Large intestine (tissue), 3 donors: ENCODE data around the gene ZNF865. TPM values are rescaled to one million over a fixed set of nuclear protein-coding genes. Genes with fewer than 3 reads are reported as not detected.

Source experiments
- DNase-seq, 2 donors: peaks; one replicate each; pipeline versions ENCODE4 v3.0.0 to v3.0.0-alpha.2; 2013
- H3K27ac ChIP-seq: one replicate; pipeline ENCODE4 v1.5.1; 2013; ENCODE audit warnings: low read length
- H3K27me3 ChIP-seq: 2 replicates; pipeline ENCODE4 v1.6.1; 2013; ENCODE audit warnings: low read length; ENCODE audit not compliant: control insufficient read depth, insufficient read depth
- H3K36me3 ChIP-seq: 2 replicates; pipeline ENCODE4 v1.6.1; 2013; ENCODE audit warnings: low read length; ENCODE audit not compliant: control insufficient read depth, insufficient read depth
- H3K4me1 ChIP-seq: one replicate; pipeline ENCODE4 v1.6.1; 2013; ENCODE audit warnings: low read length; ENCODE audit not compliant: control insufficient read depth, insufficient read depth
- H3K4me3 ChIP-seq: one replicate; pipeline ENCODE4 v1.5.1; 2013; ENCODE audit warnings: low read length
- H3K9me3 ChIP-seq: one replicate; pipeline ENCODE4 v1.6.1; 2013; ENCODE audit warnings: mild to moderate bottlenecking, low read depth, low read length, moderate library complexity; ENCODE audit not compliant: control insufficient read depth
- WGBS: methylation state at CpG from one replicate; pipeline ENCODE4 v1.1.5; 2013; ENCODE audit warnings: low lambda C conversion rate; ENCODE audit not compliant: insufficient coverage; 5-methylcytosine and 5-hydroxymethylcytosine counted together
- polyA plus RNA-seq: library from polyadenylated mRNA; unstranded; fragments of 120-200 nt; gene quantifications from one replicate; pipeline ENCODE4 v1.2.1, GENCODE V29; 2013

ZNF865 gene
- polyA plus RNA-seq, 1 donor, result 10.4 TPM

DNA sequence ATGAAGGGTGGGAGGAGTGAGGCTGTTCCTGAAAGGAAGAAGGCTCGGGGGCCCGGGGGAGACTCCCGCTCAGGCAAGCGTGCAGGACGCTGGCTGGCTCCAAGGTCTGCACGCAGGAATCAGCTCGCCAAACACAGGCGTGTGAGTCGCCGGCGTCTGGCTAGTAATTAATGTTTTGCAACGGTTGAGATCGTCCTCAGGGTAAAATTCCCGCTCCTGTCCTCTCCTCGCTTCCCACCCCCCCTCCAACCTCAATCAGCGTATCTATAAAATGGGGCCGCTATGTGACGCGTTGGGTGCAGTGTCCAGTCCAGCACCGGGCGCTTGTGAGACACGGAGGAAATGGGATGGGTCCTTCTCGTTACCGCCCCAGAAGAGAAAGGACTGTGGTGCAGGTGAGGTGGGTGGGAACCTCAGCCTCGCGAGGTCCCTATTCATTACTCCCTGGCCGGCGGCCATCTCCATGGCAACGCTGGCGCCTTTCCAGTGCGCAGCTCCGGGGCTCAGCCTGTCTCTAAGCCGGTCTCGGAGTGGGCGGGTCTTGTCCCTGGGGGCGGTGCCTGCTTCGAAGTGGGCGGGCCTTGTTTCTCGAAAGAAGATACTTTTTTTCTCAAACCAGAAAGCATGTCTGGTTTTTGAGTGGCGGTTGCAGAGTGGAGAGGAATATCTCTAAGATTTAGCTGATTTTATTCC, 18.3 kb upstream of the ZNF865 start:
- peaks cover 15% of the 10 kb centered on the region for H3K4me1 ChIP-seq
- WGBS, result 0% methylated on average over 1 of the region's 40 CpGs
- no peaks in the 10 kb centered on the region for H3K9me3 ChIP-seq
- H3K27ac ChIP-seq, result peak overlapping the region; percentile 73
- H3K36me3 ChIP-seq, result peaks cover 5% of the 10 kb centered on the region
- H3K27me3 ChIP-seq, result no peaks in the 10 kb centered on the region
- H3K4me3 ChIP-seq, result peak overlapping the region; percentile 49
- peak; percentile 96 to 97 for DNase-seq

DNA sequence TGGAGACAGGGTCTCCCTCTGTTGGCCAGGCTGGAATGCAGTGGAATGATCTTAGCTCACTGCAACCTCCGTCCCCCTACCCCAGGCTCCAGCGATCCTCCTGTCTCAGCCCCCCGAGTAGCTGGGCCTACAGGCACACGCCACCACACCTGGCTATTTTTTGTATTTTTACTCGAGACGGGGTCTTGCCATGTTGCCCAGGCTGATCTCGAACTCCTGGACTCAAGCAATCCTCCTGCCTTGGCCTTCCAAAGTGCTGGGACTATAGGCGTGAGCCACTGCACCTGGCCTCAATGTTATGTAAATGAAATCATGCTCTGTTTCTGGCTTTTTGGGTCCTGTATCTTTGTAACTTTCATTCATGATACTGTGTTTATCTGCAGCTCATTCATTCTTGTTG, 16.7 kb upstream of the ZNF865 start:
- peaks cover 12% of the 10 kb centered on the region for H3K36me3 ChIP-seq
- no peak overlapping the region for H3K27ac ChIP-seq
- DNase-seq, result no peak
- no peaks in the 10 kb centered on the region for H3K9me3 ChIP-seq
- WGBS, result no CpG with 5 or more reads among the region's 8 CpGs
- H3K27me3 ChIP-seq, result no peaks in the 10 kb centered on the region
- H3K4me1 ChIP-seq, result peaks cover 15% of the 10 kb centered on the region
- H3K4me3 ChIP-seq, result no peak overlapping the region

DNA sequence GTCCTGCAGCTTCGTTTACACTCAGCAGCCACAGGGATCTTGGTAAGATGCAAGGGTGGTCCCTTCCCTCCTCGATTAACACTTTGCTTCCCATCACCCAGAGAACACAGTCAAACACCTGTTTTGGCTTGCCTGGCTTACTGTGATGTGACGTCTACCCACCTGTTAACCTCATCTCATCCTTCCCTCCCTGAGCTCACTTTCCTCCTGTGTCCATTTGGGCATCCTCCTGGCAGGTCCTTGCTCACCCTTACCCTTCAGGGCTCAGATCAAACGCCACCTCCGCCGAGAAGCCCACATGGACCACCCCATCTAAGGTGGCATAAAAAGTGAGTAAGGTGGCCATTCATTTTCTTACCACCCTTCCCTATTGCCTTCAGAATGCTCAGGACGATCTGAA, 15.3 kb upstream of the ZNF865 start:
- no CpG with 5 or more reads among the region's 7 CpGs for WGBS
- Histone ChIP-seq H3K27me3 (no peaks in the 10 kb centered on the region), H3K4me1 (peaks cover 15% of the 10 kb centered on the region), H3K4me3 (no peak overlapping the region), H3K27ac (no peak overlapping the region), H3K9me3 (no peaks in the 10 kb centered on the region), H3K36me3 (peaks cover 14% of the 10 kb centered on the region)
- no peak for DNase-seq

DNA sequence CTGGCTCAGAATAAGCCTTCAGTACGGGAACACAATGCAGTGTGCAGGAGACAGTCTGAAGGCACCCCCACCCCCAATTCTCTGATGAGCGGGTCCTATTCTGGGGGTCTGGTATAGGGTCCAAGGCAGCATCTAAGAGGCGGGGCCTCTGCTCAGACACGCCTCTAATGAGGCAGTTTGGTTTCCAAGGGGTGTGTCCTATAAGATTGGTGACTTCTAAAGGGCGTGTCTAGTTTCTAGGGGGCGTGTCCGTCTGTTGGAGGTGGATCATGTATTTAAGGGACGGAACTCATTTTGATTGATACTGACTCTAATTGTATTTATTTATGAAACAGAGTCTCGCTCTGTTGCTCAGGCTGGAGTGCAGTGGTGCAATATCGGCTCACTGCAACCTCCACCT, 14.8 kb upstream of the ZNF865 start:
- no peaks in the 10 kb centered on the region for H3K27me3 ChIP-seq
- H3K27ac ChIP-seq, result no peak overlapping the region
- no peaks in the 10 kb centered on the region for H3K9me3 ChIP-seq
- no CpG with 5 or more reads among the region's 10 CpGs for WGBS
- peaks cover 19% of the 10 kb centered on the region for H3K36me3 ChIP-seq
- H3K4me1 ChIP-seq, result peaks cover 12% of the 10 kb centered on the region
- DNase-seq, result no peak
- no peak overlapping the region for H3K4me3 ChIP-seq

DNA sequence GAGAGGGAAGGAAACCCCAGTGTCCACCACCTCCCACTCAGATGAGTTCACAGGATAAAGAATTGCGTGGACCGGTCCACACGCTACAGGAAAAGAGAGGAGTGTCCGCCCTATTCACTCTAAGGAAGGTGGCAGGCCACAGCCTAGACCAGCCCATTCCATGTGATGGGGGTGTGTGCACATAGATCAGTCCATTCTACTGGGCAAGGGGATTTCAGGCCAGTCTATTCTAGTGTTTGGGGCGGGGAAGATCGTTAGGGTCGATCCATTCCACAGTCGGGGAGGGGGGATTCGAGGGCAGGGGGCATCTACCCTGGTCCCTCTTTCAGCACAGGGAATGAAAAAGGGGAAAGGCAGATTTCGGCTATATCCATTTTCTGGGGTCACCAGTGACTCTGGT, 13.9 kb upstream of the ZNF865 start:
- no peak for DNase-seq
- no peak overlapping the region for H3K27ac ChIP-seq
- H3K4me3 ChIP-seq, result no peak overlapping the region
- H3K36me3 ChIP-seq, result peaks cover 28% of the 10 kb centered on the region
- no CpG with 5 or more reads among the region's 10 CpGs for WGBS
- no peaks in the 10 kb centered on the region for H3K27me3 ChIP-seq
- peaks cover 7% of the 10 kb centered on the region for H3K4me1 ChIP-seq
- no peaks in the 10 kb centered on the region for H3K9me3 ChIP-seq

DNA sequence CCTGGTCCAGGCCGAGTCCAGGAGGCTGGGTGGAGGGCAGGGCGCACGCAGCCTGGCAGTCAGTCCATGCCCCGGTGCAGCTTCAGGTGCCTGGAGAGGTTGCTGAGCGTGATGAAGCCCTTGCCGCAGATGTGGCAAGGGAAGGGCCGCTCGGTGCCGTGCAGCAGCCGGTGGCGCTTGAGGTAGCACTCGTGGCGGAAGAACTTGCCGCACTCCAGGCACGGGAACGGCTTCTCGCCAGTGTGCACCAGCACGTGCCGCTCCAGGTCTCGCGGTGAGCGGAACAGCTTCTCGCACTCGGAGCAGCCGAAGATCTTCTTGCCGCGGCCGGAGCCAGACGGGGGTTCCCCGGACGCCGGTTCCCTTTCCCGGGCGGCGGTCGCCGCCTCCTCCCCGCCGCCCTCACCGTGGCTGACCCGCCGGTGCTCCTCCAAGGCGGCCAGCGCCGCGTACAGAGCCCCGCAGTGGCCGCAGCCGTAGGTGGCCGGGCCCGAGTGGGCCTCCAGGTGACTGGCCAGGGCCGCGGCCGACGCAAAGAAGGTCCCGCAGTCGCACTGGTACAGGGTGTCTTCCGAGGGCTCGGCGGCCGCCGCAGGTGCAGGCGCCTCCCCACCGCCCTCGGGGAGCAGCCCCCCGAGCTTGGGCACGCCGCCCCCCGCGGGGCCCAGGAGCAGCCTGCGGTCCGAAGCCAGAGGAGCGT, 12.9 kb upstream of the ZNF865 start:
- no peaks in the 10 kb centered on the region for H3K4me1 ChIP-seq
- no peaks in the 10 kb centered on the region for H3K9me3 ChIP-seq
- H3K27me3 ChIP-seq, result no peaks in the 10 kb centered on the region
- H3K36me3 ChIP-seq, result peaks cover 33% of the 10 kb centered on the region
- no peak overlapping the region for H3K27ac ChIP-seq
- no peak for DNase-seq
- no CpG with 5 or more reads among the region's 73 CpGs for WGBS
- H3K4me3 ChIP-seq, result no peak overlapping the region

DNA sequence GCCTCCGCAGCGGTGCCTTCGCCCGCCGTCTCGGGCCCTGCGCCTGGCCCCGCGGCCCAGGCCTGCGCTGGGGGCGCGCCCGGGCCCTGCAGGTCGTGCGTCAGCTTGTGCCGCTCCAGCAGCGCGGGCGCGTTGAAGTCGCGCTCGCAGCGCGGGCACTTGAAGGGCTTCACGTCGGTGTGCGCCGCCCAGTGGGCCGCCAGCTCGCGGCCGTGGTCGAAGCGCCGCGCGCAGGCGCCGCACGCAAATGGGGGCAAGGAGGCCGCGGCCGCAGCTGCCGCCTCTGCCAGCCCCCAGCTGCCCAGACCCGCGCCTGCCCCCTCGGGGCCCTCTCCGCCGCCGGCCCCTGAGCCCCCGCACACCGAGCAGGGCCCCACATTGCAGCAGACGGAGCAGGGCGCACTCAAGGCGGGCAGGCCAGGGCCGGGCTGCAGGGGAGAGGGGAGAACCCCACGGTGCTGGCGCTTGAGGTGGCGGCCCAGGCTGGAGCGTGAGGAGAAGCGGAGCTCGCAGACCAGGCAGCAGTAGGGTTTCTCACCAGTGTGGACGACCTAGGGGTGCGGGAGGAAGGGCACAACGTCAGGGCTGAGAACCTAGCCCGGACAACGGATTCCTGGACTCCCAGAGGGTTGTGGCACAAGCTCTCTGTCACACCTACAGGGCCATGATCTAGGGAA, 12.2 kb upstream of the ZNF865 start:
- no CpG with 5 or more reads among the region's 68 CpGs for WGBS
- no peak overlapping the region for H3K4me3 ChIP-seq
- H3K4me1 ChIP-seq, result no peaks in the 10 kb centered on the region
- no peaks in the 10 kb centered on the region for H3K9me3 ChIP-seq
- no peaks in the 10 kb centered on the region for H3K27me3 ChIP-seq
- peaks cover 34% of the 10 kb centered on the region for H3K36me3 ChIP-seq
- no peak for DNase-seq
- H3K27ac ChIP-seq, result no peak overlapping the region

DNA sequence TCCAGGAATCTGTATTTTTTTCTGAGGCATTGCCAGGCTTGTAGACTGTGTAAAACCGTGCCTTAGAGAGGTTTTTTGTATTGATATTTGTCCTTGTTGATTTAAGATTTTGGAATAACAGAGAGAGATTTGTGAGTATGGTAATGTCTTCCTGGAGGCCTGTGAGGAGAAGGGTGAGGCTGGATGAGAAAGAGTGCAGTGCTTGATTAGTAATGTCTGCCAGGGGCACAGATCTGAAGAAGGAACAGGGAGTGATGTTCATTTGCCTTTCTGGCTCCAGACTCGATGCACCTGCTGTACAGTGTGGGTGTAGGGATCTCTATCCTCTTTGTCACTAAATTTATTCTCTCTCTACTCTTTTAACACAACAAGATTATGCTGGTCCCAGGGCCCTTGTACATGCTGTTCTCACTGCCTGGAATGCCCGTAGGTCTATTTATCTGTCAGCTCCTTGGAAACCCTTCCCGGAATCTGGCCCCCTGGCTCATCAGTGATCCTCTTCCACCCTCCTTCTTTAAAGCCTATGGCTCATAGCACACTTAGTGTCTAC, 10.4 kb upstream of the ZNF865 start:
- DNase-seq, result no peak
- Histone ChIP-seq H3K27ac (no peak overlapping the region), H3K4me1 (no peaks in the 10 kb centered on the region), H3K4me3 (no peak overlapping the region), H3K36me3 (peaks cover 34% of the 10 kb centered on the region), H3K27me3 (no peaks in the 10 kb centered on the region), H3K9me3 (peaks cover 4% of the 10 kb centered on the region)
- no CpG with 5 or more reads among the region's 4 CpGs for WGBS

DNA sequence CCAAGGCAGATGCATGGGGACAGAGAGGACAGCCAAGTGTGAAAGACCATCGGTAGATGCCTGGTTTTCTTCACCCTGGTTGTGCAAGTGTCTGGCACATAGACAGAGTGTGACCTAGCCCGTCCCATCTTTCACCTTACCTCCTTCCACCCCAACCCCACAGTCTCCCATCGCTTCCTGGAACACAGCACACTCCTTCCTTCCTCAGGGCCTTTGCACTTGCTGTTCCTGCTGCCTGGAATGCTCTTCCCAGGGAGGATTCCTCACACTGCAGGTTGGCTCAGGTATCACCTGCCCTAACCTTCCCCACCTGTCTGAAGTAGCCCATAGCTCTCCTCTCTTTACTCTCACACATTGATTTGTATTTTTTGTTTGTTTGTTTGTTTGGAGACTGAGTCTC, 9.1 kb upstream of the ZNF865 start:
- Histone ChIP-seq H3K4me3 (no peak overlapping the region), H3K4me1 (peaks cover 4% of the 10 kb centered on the region), H3K9me3 (peaks cover 4% of the 10 kb centered on the region), H3K36me3 (peaks cover 33% of the 10 kb centered on the region), H3K27ac (no peak overlapping the region), H3K27me3 (no peaks in the 10 kb centered on the region)
- no peak for DNase-seq
- WGBS, result 100% methylated on average over 2 of the region's 3 CpGs

DNA sequence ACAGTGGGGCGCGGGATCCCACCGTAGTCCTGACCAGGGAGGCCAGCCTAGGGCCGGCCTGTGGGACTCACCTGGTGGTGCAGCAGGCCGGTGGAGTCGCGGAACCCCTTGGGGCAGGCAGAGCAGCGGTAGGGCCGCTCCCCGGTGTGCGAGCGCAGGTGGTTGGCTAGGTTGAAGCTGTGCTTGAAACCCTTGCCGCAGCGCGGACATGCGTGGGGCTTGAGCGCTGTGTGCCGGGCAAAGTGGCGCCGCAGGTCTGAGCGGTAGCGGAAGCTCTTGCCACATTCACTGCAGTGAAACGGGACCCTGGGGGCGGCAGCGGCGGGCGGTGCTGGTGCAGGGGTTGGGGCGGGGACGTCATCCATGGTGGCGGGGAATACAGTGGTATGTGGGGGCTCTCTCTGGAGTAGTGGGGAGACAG, 7.9 kb upstream of the ZNF865 start:
- Histone ChIP-seq H3K27me3 (no peaks in the 10 kb centered on the region), H3K9me3 (peaks cover 7% of the 10 kb centered on the region), H3K36me3 (peaks cover 26% of the 10 kb centered on the region), H3K4me1 (peaks cover 4% of the 10 kb centered on the region), H3K4me3 (no peak overlapping the region), H3K27ac (no peak overlapping the region)
- WGBS, result no CpG with 5 or more reads among the region's 30 CpGs
- no peak for DNase-seq
